WERI-Rb-1 (cell line): Measurements from ENCODE around the gene PRKX.
"Not testable (repeated sequence)": the region's sequence is repeated elsewhere in the genome, so short reads cannot be mapped to it uniquely, and the experiment has no call there.

Experiments
- DNase-seq: peaks from one replicate; pipeline ENCODE4 v3.0.0-alpha.2; 2020
- H3K27ac ChIP-seq: fragments of 250-450 bp; sonication (Bioruptor Pico); 2 replicates; pipeline ENCODE4 v1.5.1; 2020; ENCODE audit warnings: mild to moderate bottlenecking, moderate library complexity
- H3K27me3 ChIP-seq: fragments of 250-450 bp; sonication (Bioruptor Pico); 2 replicates; pipeline ENCODE4 v1.5.1; 2021; ENCODE audit warnings: mild to moderate bottlenecking, low read depth, moderate library complexity; ENCODE audit not compliant: insufficient read depth, severe bottlenecking
- H3K36me3 ChIP-seq: fragments of 250-450 bp; sonication (Bioruptor Pico); 2 replicates; pipeline ENCODE4 v1.5.1; 2020; ENCODE audit warnings: mild to moderate bottlenecking, moderate library complexity
- H3K4me3 ChIP-seq: 2 replicates; pipeline ENCODE4 v1.5.1; 2011; ENCODE audit warnings: low read depth, mild to moderate bottlenecking, control low read depth, low read length
- H3K9me3 ChIP-seq: fragments of 250-450 bp; sonication (Bioruptor Pico); 2 replicates; pipeline ENCODE4 v1.5.1; 2021; ENCODE audit warnings: mild to moderate bottlenecking, moderate library complexity; ENCODE audit not compliant: severe bottlenecking
- TF ChIP-seq, protein P1 (sequence below): IDR thresholded peaks from 2 replicates; pipeline ENCODE4 v1.5.1; 2011; ENCODE audit warnings: low read depth, mild to moderate bottlenecking, control low read depth, inconsistent platforms, low read length

Gene PRKX

GRCh38 chrX:3577551-3577950 is 135.9 kb downstream of the PRKX start:
- TF ChIP-seq, protein P1, sequence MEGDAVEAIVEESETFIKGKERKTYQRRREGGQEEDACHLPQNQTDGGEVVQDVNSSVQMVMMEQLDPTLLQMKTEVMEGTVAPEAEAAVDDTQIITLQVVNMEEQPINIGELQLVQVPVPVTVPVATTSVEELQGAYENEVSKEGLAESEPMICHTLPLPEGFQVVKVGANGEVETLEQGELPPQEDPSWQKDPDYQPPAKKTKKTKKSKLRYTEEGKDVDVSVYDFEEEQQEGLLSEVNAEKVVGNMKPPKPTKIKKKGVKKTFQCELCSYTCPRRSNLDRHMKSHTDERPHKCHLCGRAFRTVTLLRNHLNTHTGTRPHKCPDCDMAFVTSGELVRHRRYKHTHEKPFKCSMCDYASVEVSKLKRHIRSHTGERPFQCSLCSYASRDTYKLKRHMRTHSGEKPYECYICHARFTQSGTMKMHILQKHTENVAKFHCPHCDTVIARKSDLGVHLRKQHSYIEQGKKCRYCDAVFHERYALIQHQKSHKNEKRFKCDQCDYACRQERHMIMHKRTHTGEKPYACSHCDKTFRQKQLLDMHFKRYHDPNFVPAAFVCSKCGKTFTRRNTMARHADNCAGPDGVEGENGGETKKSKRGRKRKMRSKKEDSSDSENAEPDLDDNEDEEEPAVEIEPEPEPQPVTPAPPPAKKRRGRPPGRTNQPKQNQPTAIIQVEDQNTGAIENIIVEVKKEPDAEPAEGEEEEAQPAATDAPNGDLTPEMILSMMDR: no peak
- H3K27me3 ChIP-seq: peaks cover 2% of the 10 kb centered on the region
- H3K27ac ChIP-seq: no peak overlapping the region
- no peak overlapping the region for H3K4me3 ChIP-seq
- no peak for DNase-seq
- no peaks in the 10 kb centered on the region for H3K36me3 ChIP-seq
- no peaks in the 10 kb centered on the region for H3K9me3 ChIP-seq

- no peak for DNase-seq
- peaks cover 2% of the 10 kb centered on the region for H3K27me3 ChIP-seq
- no peaks in the 10 kb centered on the region for H3K36me3 ChIP-seq
- no peak overlapping the region for H3K4me3 ChIP-seq
- no peaks in the 10 kb centered on the region for H3K9me3 ChIP-seq
- H3K27ac ChIP-seq: no peak overlapping the region
- TF ChIP-seq, protein P1: no peak
These were observed 136.5 kb downstream of the PRKX start for GRCh38 chrX:3576886-3577501.

DNA sequence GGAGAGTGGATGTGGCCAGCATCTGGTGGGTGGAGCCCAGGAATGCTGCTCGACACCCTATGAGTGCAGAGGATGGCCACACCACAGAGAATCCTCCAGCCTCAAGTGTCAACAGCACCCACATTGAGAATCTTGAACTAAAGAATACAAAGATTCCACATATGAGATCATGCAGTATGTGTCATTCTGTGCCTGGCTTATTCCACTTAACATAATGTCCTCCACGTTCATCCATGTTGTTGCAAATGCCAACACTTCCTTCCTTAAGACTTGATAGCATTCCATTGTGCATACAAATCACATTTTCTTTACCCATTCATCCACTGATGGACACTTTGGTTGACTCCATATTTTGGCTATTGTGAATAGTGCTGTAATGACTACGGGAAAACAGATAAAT is 145.8 kb downstream of the PRKX start:
- H3K9me3 ChIP-seq: no peaks in the 10 kb centered on the region
- no peak overlapping the region for H3K4me3 ChIP-seq
- H3K27me3 ChIP-seq: no peaks in the 10 kb centered on the region
- no peak overlapping the region for H3K27ac ChIP-seq
- no peak for DNase-seq
- TF ChIP-seq, protein P1: no peak
- no peaks in the 10 kb centered on the region for H3K36me3 ChIP-seq

DNA sequence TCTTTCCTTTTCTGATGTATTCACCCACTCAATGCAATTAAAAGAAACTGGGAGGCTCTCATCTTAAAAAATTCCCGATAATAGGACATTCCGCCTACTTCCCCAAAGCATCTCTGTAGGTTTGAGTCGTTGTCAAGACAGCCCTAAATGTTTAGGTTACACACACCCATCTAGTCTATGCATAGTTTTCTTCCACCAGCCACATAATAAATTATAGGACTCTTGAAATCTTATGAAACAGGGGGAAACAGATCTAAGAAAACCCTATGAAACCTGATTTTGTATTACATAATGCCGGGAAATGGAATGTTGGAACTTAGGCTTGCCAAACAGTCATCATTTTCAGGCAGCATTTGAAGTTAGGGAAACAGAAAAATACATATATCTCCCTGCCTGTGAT is 150.0 kb downstream of the PRKX start:
- TF ChIP-seq, protein P1: no peak
- Histone ChIP-seq H3K9me3 (no peaks in the 10 kb centered on the region), H3K36me3 (no peaks in the 10 kb centered on the region), H3K27ac (no peak overlapping the region), H3K27me3 (peaks cover 4% of the 10 kb centered on the region), H3K4me3 (no peak overlapping the region)
- no peak for DNase-seq

DNA sequence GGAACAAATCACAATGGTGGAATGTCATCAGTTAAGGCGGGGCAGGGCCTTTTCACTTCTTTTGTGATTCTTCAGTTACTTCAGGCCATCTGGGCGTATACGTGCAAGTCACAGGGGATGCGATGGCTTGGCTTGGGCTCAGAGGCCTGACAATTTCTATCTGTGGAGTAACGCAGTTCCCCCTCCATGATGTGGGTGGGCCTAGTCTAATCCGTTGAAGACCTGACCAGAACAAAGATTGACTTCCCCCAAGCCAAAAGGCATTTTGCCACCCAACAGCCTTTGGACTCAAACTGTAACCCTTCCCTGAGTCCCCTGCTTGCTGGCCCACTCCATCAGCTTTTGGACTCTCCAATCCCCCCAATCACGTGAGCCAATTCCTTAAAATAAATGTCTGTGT is 153.4 kb downstream of the PRKX start:
- not testable (repeated sequence) for H3K36me3 ChIP-seq, DNase-seq, H3K27ac ChIP-seq, H3K9me3 ChIP-seq, H3K27me3 ChIP-seq, H3K4me3 ChIP-seq
